Stimulated activated CD4-positive, alpha-beta T cell treated with anti-CD3 and anti-CD28 coated beads, Interleukin-12 subunit alpha, Interleukin-12 subunit beta, amount 100 ng/mL, for 48 hours (primary cell): ENCODE data around the gene PRRT1.
"Not testable (repeated sequence)": the region's sequence is repeated elsewhere in the genome, so short reads cannot be mapped to it uniquely, and the experiment has no call there.

ENCODE experiments used
- DNase-seq, 3 donors: peaks; one replicate each; pipeline ENCODE4 v3.0.0-alpha.2; 2020; ENCODE audit warnings: low read depth in 2 of 3, low spot score in 1 of 3

Gene PRRT1

DNA sequence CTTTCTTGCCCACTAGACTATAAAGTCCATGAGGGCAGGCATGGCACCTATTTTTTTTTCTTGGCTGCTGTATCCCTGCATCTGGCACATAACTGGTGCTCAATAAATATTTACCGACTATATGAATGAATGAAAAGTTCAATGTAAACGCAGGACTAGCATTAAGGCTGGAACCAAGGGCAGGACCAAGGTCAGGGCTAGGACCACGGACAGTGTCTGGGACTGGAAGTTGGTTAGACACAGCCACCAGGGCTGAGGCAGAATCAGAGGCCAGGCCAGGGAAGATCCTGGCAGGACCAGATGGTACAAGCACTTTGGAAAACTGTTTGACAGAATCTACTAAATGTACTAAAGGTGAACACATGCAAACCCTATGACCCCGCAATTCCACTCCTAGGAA, 46.3 kb downstream of the PRRT1 start:
- DNase-seq = no peak

DNA sequence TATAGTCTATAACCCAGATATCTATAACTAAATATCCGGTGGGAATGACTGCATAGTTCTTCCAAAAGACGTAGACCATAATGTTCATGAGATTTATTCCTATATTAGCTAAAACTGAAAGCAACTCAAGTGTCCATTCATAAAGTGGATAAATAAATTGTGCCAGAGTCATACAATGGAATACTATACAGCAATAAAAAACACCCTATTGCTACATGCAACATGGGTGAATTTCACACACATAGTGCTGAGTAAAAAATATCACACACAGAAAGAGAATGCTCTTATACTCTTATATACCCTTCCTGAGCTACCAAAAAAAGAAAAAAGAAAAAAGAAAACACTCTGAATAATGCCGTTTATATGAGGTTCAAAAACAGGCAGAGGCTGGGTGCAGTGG, 49.5 kb downstream of the PRRT1 start:
- no peak for DNase-seq

DNA sequence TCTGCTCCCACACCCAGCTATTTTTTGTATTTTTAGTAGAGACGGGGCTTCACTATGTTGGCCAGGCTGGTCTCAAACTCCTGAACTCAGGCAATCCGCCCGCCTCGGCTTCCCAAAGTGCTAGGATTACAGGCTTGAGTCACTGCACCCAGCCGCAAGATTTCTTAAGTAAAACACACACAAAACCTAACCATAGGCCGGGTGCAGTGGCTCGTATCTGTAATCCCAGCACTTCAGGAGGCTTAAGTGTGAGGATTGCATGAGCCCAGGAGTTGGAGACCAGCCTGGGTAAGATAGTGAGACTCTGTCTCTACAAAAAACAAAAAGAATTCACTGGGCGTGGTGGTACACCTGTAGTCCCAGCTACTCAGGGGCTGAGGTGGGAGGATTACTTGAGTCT, 51.5 kb downstream of the PRRT1 start:
- DNase-seq = not testable (repeated sequence)
